HepG2 (cell line): ENCODE results near the gene ZNF548. TPM values are rescaled to one million over a fixed set of nuclear protein-coding genes. Genes with fewer than 3 reads are reported as not detected.
A peak's percentile ranks its signal among the peaks of the same experiment; 100 is the strongest.

Experiments
- DMAP1 ChIP-seq: IDR thresholded peaks from 2 replicates; pipeline ENCODE4 v1.6.1; 2016
- DMTF1 ChIP-seq: sonication (generic); formaldehyde crosslinking; IDR thresholded peaks from 2 replicates; pipeline ENCODE4 v1.4.0; 2020; ENCODE audit warnings: mild to moderate bottlenecking, missing genetic modification reagents
- GMEB1 ChIP-seq: sonication (generic); formaldehyde crosslinking; IDR thresholded peaks from 2 replicates; pipeline ENCODE4 v1.5.1; 2020; ENCODE audit warnings: missing genetic modification reagents, mild to moderate bottlenecking, borderline replicate concordance
- NCOA1 ChIP-seq: sonication (generic); formaldehyde crosslinking; IDR thresholded peaks from 2 replicates; pipeline ENCODE4 v1.9.0; 2021; ENCODE audit warnings: missing genetic modification reagents
- NFIB ChIP-seq: sonication (generic); formaldehyde crosslinking; IDR thresholded peaks from 2 replicates; pipeline ENCODE4 v1.9.0; 2021; ENCODE audit warnings: missing genetic modification reagents, mild to moderate bottlenecking, borderline replicate concordance
- POGZ ChIP-seq: sonication (generic); formaldehyde crosslinking; IDR thresholded peaks from 2 replicates; pipeline ENCODE4 v1.4.0; 2020; ENCODE audit warnings: mild to moderate bottlenecking, missing genetic modification reagents
- TBX2 ChIP-seq: sonication (generic); formaldehyde crosslinking; IDR thresholded peaks from 2 replicates; pipeline ENCODE4 v1.5.0; 2020; ENCODE audit warnings: missing genetic modification reagents, mild to moderate bottlenecking, borderline replicate concordance
- ZNF281 ChIP-seq: sonication (generic); formaldehyde crosslinking; IDR thresholded peaks from 2 replicates; pipeline ENCODE4 v1.4.0; 2020; ENCODE audit warnings: missing genetic modification reagents, borderline replicate concordance
- ZNF343 ChIP-seq: sonication (generic); formaldehyde crosslinking; IDR thresholded peaks from 2 replicates; pipeline ENCODE4 v1.4.0; 2020; ENCODE audit warnings: mild to moderate bottlenecking, missing genetic modification reagents
- ZNF543 ChIP-seq: sonication (generic); formaldehyde crosslinking; IDR thresholded peaks from 2 replicates; pipeline ENCODE4 v1.4.0; 2020; ENCODE audit warnings: mild to moderate bottlenecking, missing genetic modification reagents
- ZNF619 ChIP-seq: sonication (generic); formaldehyde crosslinking; IDR thresholded peaks from 2 replicates; pipeline ENCODE4 v1.4.0; 2020; ENCODE audit warnings: mild to moderate bottlenecking, missing genetic modification reagents
- ZNF703 ChIP-seq: sonication (generic); formaldehyde crosslinking; IDR thresholded peaks from 2 replicates; pipeline ENCODE4 v1.5.1; 2020; ENCODE audit warnings: missing genetic modification reagents, mild to moderate bottlenecking, moderate library complexity, borderline replicate concordance
- polyA plus RNA-seq, 8 experiments: library from polyadenylated mRNA; depleted of rRNA in 3 of 8; stranded (reverse) in 7 of 8; unstranded in 1 of 8; fragments of >200 nt; fragmentation: Illumina TruSeq in 4 of 8; extraction: Trizol in 4 of 8; gene quantifications; 2 replicates each; pipeline versions ENCODE4 v1.2.1 to v1.2.3, GENCODE V29; 2011 to 2016; ENCODE audit warnings: low read depth in 4 of 8, missing spikeins in 1 of 8, mixed read lengths in 1 of 8; ENCODE audit not compliant: insufficient read depth in 1 of 8
- total RNA-seq, 5 experiments: library from RNA; depleted of rRNA; stranded (reverse); fragments of >200 nt; fragmentation: Illumina TruSeq; extraction: Trizol; gene quantifications; 2 replicates each; pipeline ENCODE4 v1.2.3, GENCODE V29; 2016; ENCODE audit warnings: low read depth in 1 of 5
- TF ChIP-seq, protein P1 (sequence below): sonication (generic); formaldehyde crosslinking; conservative IDR thresholded peaks from 2 replicates; pipeline ENCODE4 v1.5.0; 2020; ENCODE audit warnings: missing genetic modification reagents
- TF ChIP-seq, protein P2 (sequence below): sonication (generic); formaldehyde crosslinking; IDR thresholded peaks from 2 replicates; pipeline ENCODE4 v1.9.0; 2021; ENCODE audit warnings: missing genetic modification reagents, borderline replicate concordance
- TF ChIP-seq, protein P3 (sequence below): sonication (generic); formaldehyde crosslinking; IDR thresholded peaks from 2 replicates; pipeline ENCODE4 v1.5.1; 2020; ENCODE audit warnings: mild to moderate bottlenecking, moderate library complexity, missing genetic modification reagents

The ZNF548 gene
- total and polyA plus RNA-seq, 2 of the 13 experiments (the other 11 are each of a cell fraction or from before 2014, with no cell fraction given) = 19.6 to 24.9 TPM

- TF ChIP-seq ZNF281 (no peak), DMAP1 (peak; percentile 59; the same call in 1 of the 2 replicates), NCOA1 (CRISPR knock-in tag) (no peak), NFIB (CRISPR knock-in tag) (no peak), TBX2 (CRISPR knock-in tag) (peak; percentile 58; the same call in 1 of the 2 replicates), DMTF1 (CRISPR knock-in tag) (peak; percentile 89), POGZ (CRISPR knock-in tag) (peak; percentile 83), ZNF343 (CRISPR knock-in tag) (peak; percentile 70; the same call in 1 of the 2 replicates), GMEB1 (CRISPR knock-in tag) (peak; percentile 94), ZNF703 (no peak), ZNF543 (CRISPR knock-in tag) (0 out of 2 replicates have a peak, but pooled peaks have one; percentile 51), ZNF619 (no peak)
- TF ChIP-seq, protein P1, sequence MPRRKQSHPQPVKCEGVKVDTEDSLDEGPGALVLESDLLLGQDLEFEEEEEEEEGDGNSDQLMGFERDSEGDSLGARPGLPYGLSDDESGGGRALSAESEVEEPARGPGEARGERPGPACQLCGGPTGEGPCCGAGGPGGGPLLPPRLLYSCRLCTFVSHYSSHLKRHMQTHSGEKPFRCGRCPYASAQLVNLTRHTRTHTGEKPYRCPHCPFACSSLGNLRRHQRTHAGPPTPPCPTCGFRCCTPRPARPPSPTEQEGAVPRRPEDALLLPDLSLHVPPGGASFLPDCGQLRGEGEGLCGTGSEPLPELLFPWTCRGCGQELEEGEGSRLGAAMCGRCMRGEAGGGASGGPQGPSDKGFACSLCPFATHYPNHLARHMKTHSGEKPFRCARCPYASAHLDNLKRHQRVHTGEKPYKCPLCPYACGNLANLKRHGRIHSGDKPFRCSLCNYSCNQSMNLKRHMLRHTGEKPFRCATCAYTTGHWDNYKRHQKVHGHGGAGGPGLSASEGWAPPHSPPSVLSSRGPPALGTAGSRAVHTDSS (CRISPR knock-in tag) = no peak
- TF ChIP-seq, protein P2, sequence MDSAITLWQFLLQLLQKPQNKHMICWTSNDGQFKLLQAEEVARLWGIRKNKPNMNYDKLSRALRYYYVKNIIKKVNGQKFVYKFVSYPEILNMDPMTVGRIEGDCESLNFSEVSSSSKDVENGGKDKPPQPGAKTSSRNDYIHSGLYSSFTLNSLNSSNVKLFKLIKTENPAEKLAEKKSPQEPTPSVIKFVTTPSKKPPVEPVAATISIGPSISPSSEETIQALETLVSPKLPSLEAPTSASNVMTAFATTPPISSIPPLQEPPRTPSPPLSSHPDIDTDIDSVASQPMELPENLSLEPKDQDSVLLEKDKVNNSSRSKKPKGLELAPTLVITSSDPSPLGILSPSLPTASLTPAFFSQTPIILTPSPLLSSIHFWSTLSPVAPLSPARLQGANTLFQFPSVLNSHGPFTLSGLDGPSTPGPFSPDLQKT (CRISPR knock-in tag) = no peak
- TF ChIP-seq, protein P3, sequence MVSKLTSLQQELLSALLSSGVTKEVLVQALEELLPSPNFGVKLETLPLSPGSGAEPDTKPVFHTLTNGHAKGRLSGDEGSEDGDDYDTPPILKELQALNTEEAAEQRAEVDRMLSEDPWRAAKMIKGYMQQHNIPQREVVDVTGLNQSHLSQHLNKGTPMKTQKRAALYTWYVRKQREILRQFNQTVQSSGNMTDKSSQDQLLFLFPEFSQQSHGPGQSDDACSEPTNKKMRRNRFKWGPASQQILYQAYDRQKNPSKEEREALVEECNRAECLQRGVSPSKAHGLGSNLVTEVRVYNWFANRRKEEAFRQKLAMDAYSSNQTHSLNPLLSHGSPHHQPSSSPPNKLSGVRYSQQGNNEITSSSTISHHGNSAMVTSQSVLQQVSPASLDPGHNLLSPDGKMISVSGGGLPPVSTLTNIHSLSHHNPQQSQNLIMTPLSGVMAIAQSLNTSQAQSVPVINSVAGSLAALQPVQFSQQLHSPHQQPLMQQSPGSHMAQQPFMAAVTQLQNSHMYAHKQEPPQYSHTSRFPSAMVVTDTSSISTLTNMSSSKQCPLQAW (CRISPR knock-in tag) = peak; percentile 16; the same call in 1 of the 2 replicates
Observed at GRCh38 chr19:57350877-57351805, 38.5 kb upstream of the ZNF548 start, which contains the start of gene ZNF304 (continued).
